Activated naive CD8-positive, alpha-beta T cell treated with anti-CD3 and anti-CD28 coated beads, Interleukin-2, amount 50 U/mL, for 24 hours (primary cell): ENCODE measurements around the gene SLC30A2.

Experiments
- ATAC-seq: fragments of 150-1000 bp; cut with Tn5 transposase; one replicate; pipeline ENCODE4 v1.10.0; 2021
- DNase-seq: peaks from one replicate; pipeline ENCODE4 v3.0.0; 2021
- H3K27ac Mint-ChIP-seq: one replicate; pipeline ENCODE4 v1.8.0; 2021; ENCODE audit warnings: mild to moderate bottlenecking, mixed read lengths
- H3K27me3 Mint-ChIP-seq: one replicate; pipeline ENCODE4 v1.8.0; 2021; ENCODE audit warnings: mixed read lengths
- H3K36me3 Mint-ChIP-seq: one replicate; pipeline ENCODE4 v1.8.0; 2021; ENCODE audit warnings: low read depth, mixed read lengths
- H3K4me1 Mint-ChIP-seq: one replicate; pipeline ENCODE4 v1.8.0; 2021; ENCODE audit warnings: mixed read lengths
- H3K4me3 Mint-ChIP-seq: one replicate; pipeline ENCODE4 v1.8.0; 2021; ENCODE audit warnings: mild to moderate bottlenecking, moderate library complexity, mixed read lengths
- H3K9me3 Mint-ChIP-seq: one replicate; pipeline ENCODE4 v1.8.0; 2021; ENCODE audit warnings: mixed read lengths

Gene SLC30A2

DNA sequence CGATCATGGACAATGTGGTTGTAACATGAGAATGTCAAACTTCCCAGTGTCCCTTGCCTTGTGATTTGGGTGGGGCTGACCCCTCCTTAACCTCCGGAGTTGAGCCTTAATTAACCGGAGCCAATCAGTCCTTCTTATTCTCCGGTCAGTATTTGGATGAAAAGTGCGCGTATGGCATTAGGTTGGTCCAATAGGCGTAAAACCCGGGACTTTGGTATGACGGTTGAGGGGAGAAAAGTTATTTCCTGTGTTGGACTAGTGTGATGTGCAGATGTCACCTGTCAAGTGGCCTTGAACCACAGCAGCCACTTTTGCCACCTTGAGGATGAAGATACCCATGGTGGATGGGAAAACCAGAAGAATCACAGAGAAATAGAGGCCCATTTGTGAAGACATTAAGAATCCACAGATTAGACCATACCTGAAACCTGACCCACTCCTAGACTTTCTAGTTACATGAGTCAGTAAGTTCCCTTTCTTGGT, 53.2 kb downstream of the SLC30A2 start:
- no peak overlapping the region for H3K4me3 Mint-ChIP-seq
- peaks cover 5% of the 10 kb centered on the region for H3K36me3 Mint-ChIP-seq
- no peaks in the 10 kb centered on the region for H3K9me3 Mint-ChIP-seq
- no peak for ATAC-seq
- H3K27me3 Mint-ChIP-seq = no peaks in the 10 kb centered on the region
- DNase-seq = no peak
- no peak overlapping the region for H3K27ac Mint-ChIP-seq
- H3K4me1 Mint-ChIP-seq = peaks cover 57% of the 10 kb centered on the region

- ATAC-seq (no peak), DNase-seq (no peak)
- Mint-ChIP-seq H3K27ac (peak overlapping the region; percentile 6), H3K4me3 (no peak overlapping the region), H3K9me3 (no peaks in the 10 kb centered on the region), H3K4me1 (peaks cover 55% of the 10 kb centered on the region), H3K27me3 (no peaks in the 10 kb centered on the region), H3K36me3 (peaks cover 5% of the 10 kb centered on the region)
Observed at GRCh38 chr1:25991937-25992688, 53.8 kb downstream of the SLC30A2 start.

DNA sequence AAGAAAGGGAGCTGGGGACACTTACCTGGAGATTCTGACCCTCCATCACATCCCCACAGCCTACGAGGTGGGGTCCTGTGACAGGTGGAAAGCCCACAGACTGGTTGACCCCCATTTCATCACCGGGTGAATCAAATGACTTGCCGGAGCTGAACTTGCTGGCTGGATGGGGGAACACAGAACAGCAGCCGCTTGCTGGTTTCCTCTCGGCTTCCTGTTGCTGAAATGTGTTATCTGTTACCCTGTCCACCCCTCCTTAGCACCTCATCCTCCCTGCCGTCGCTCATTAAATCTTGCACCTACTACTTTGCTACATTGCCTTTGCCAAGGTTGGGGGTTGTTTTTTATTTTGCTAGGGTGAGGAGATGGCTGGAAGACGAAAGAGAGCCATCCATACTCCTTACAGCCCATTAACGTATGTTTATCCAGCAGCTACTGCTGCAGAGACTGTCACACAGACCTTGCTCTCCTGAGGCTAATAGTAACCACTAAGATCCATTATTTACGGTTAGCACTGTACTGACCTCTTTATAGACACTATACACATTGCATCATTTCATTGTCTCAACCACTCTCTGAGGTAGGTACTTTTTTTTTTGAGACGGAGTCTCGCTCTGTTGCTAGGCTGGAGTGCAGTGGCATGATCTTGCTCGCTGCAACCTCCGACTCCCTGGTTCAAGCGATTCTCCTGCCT, 55.1 kb downstream of the SLC30A2 start:
- DNase-seq (peak; percentile 49), ATAC-seq (peak; percentile 66)
- H3K27ac Mint-ChIP-seq = peak overlapping the region; percentile 80
- peaks cover 5% of the 10 kb centered on the region for H3K36me3 Mint-ChIP-seq
- H3K27me3 Mint-ChIP-seq = no peaks in the 10 kb centered on the region
- no peaks in the 10 kb centered on the region for H3K9me3 Mint-ChIP-seq
- H3K4me3 Mint-ChIP-seq = peak overlapping the region; percentile 76
- H3K4me1 Mint-ChIP-seq = peaks cover 50% of the 10 kb centered on the region

DNA sequence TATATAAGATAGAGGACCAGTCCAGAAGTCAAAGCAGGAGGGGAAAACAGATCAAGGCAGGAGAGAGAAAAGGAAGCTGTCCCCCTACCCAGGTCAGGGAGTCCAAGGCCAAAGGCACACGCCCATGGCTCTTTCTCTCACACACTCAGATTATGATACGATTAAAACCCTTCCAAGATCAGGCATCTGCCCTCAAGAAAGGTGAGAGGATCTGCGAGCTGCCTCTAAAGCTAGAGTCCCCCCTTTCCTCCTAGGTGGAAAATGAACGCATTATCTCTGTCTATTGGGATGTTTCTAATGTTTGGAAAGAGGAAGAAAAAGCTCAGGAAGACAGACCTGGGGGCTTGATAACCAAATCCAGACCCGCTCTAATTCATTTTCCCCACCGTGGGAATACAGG, 55.7 kb downstream of the SLC30A2 start:
- ATAC-seq (no peak), DNase-seq (no peak)
- peak overlapping the region; percentile 76 for H3K4me3 Mint-ChIP-seq
- no peaks in the 10 kb centered on the region for H3K27me3 Mint-ChIP-seq
- H3K36me3 Mint-ChIP-seq = peaks cover 8% of the 10 kb centered on the region
- H3K27ac Mint-ChIP-seq = peak overlapping the region; percentile 80
- H3K9me3 Mint-ChIP-seq = no peaks in the 10 kb centered on the region
- H3K4me1 Mint-ChIP-seq = peaks cover 50% of the 10 kb centered on the region

DNA sequence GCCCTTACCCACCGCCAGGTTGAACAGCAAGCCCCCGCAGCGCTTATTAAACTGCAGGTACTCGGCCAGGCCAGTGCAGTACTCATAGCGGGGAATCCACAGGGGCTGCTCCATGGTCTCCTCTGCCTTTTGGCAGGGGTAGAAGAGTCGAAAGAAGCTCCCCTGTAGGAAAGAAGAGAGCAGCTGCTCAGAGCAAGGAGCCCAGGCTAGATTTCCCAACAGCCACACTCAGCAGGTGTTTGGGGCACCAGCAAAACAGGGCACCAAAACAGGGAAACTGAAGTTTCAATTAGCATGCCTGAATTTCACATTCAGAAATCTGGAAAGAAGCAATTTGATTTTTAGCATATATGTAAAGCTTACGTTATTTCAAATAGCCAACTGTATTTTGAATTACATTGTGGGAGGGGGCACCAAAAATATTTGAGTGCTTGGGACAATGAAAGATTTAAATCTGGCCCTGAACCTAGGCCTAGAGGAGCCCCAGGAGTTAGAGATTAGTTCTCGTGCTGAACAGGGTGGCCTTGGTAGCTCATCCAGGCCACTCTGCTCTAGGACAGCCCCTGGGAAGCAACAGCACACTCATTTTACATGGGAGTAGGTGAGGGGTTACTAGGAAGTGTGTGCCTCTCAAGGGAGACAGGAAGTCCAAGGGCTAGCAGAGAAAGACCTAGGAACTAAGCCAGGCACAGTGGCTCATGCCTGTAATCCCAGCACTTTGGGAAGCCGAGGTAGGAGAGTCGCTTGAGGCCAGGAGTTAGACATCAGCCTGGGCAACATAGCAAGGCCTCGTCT, 56.3 kb downstream of the SLC30A2 start:
- peak overlapping the region; percentile 76 for H3K4me3 Mint-ChIP-seq

DNA sequence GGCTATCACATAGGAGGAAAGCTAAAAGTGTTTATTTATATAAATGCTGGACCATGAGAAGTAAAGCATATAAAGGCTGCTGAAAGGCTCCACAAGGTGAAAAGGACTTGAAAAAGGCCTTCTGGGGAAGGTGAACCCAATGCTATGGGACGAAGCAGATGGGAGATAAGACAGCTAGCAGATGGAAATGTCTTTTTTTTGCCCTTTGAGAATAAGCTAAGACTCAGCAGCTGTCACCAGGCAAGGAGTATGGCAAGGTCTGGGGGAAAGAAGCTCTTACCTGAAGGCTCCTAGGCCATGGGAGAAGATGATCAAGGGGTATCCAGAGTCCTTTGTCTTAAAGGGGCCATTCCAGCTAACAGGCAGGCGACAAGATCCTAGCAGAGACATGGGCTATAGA, 58.0 kb downstream of the SLC30A2 start:
- H3K27ac Mint-ChIP-seq = no peak overlapping the region
- peaks cover 8% of the 10 kb centered on the region for H3K36me3 Mint-ChIP-seq

More for the DNA sequence above, 56.3 kb downstream of the SLC30A2 start:
- peaks cover 8% of the 10 kb centered on the region for H3K36me3 Mint-ChIP-seq
- H3K27ac Mint-ChIP-seq = peak overlapping the region; percentile 80
- peaks cover 50% of the 10 kb centered on the region for H3K4me1 Mint-ChIP-seq
- DNase-seq = no peak
- H3K27me3 Mint-ChIP-seq = no peaks in the 10 kb centered on the region
- ATAC-seq = no peak
- H3K9me3 Mint-ChIP-seq = no peaks in the 10 kb centered on the region

More for the DNA sequence above, 58.0 kb downstream of the SLC30A2 start:
- no peaks in the 10 kb centered on the region for H3K9me3 Mint-ChIP-seq
- DNase-seq (no peak), ATAC-seq (no peak)
- no peaks in the 10 kb centered on the region for H3K27me3 Mint-ChIP-seq
- H3K4me1 Mint-ChIP-seq = peaks cover 43% of the 10 kb centered on the region
- H3K4me3 Mint-ChIP-seq = no peak overlapping the region
